SK-N-SH (cell line): ENCODE data around the gene STOML1. TPM values are rescaled to one million over a fixed set of nuclear protein-coding genes. Genes with fewer than 3 reads are reported as not detected.

Experiments
- CTCF ChIA-PET: fragments of 300-600, 350-600 bp; formaldehyde crosslinking; extraction: SDS; loops from one replicate; lab custom pipeline; 2021; lab: Yijun Ruan, JAX
- POLR2A ChIA-PET: fragments of 350-600 bp; sonication (Branson Sonifier 250); formaldehyde crosslinking; extraction: SDS; loops from one replicate; lab custom pipeline; 2020; ENCODE audit warnings: antibody characterized with exemption, inconsistent platforms; lab: Yijun Ruan, JAX
- DNase-seq: peaks from one replicate; pipeline ENCODE4 v3.0.0; 2012
- H2AFZ ChIP-seq: fragments of 200-600 bp; sonication (generic); 2 replicates; pipeline ENCODE4 v1.8.1; 2016; ENCODE audit warnings: antibody characterized with exemption, mild to moderate bottlenecking, low read depth
- H3F3A ChIP-seq: fragments of 200-600 bp; sonication (generic); replicated peaks from 2 replicates; pipeline ENCODE3; 2016; ENCODE audit warnings: antibody characterized with exemption, mild to moderate bottlenecking; ENCODE audit not compliant: insufficient read depth
- H3K27ac ChIP-seq, 2 experiments: fragments of 200-500 bp in 1 of 2; fragments of 200-600 bp in 1 of 2; sonication (Bioruptor generic) in 1 of 2; sonication (generic), shearing (Covaris generic) in 1 of 2; 2 replicates each; pipeline versions ENCODE4 v1.5.1 to v1.6.1; 2014 to 2016; ENCODE audit warnings: low read depth in 2 of 2, inconsistent platforms in 1 of 2, low read length in 1 of 2, mild to moderate bottlenecking in 1 of 2, mixed read lengths in 1 of 2
- H3K27me3 ChIP-seq: fragments of 200-600 bp; sonication (generic), shearing (Covaris generic); 2 replicates; pipeline ENCODE4 v1.6.1; 2016; ENCODE audit warnings: mixed run types; ENCODE audit not compliant: insufficient read depth
- H3K36me3 ChIP-seq, 2 experiments: fragments of 200-500 bp in 1 of 2; fragments of 200-600 bp in 1 of 2; sonication (Bioruptor generic) in 1 of 2; sonication (generic) in 1 of 2; replicated peaks in 1 of 2; 2 replicates each; pipeline versions ENCODE3 to v1.5.1; 2014 to 2016; ENCODE audit warnings: low read length in 1 of 2, mild to moderate bottlenecking in 1 of 2; ENCODE audit not compliant: insufficient read depth in 2 of 2, control insufficient read depth in 1 of 2
- H3K4me1 ChIP-seq, 2 experiments: fragments of 200-500 bp in 1 of 2; fragments of 200-600 bp in 1 of 2; sonication (Bioruptor generic) in 1 of 2; sonication (generic), shearing (Covaris generic) in 1 of 2; 2 replicates each; pipeline versions ENCODE4 v1.5.1 to v1.6.1; 2014 to 2016; ENCODE audit warnings: low read depth in 1 of 2, low read length in 1 of 2, mixed run types in 1 of 2; ENCODE audit not compliant: insufficient read depth in 2 of 2, control insufficient read depth in 1 of 2
- H3K4me2 ChIP-seq: fragments of 200-600 bp; sonication (generic), shearing (Covaris generic); 2 replicates; pipeline ENCODE4 v1.6.1; 2017; ENCODE audit warnings: mixed run types
- H3K4me3 ChIP-seq, 2 experiments: fragments of 200-500 bp in 1 of 2; fragments of 200-600 bp in 1 of 2; sonication (Bioruptor generic) in 1 of 2; sonication (generic), shearing (Covaris generic) in 1 of 2; 2 replicates each; pipeline versions ENCODE4 v1.5.1 to v1.8.1; 2014 to 2016; ENCODE audit warnings: low read depth in 2 of 2, inconsistent platforms in 1 of 2, low read length in 1 of 2, mild to moderate bottlenecking in 1 of 2, mixed read lengths in 1 of 2, moderate library complexity in 1 of 2
- H3K79me2 ChIP-seq: fragments of 200-600 bp; sonication (generic); 2 replicates; pipeline ENCODE4 v1.8.1; 2017; ENCODE audit warnings: mild to moderate bottlenecking; ENCODE audit not compliant: insufficient read depth
- H3K9ac ChIP-seq: fragments of 200-600 bp; sonication (generic); 2 replicates; pipeline ENCODE4 v1.6.1; 2017; ENCODE audit warnings: mixed run types
- H3K9me2 ChIP-seq: fragments of 200-600 bp; sonication (generic); 2 replicates; pipeline ENCODE4 v1.6.1; 2017; ENCODE audit warnings: mixed run types
- H3K9me3 ChIP-seq: fragments of 200-600 bp; sonication (generic); 2 replicates; pipeline ENCODE4 v1.6.1; 2017; ENCODE audit warnings: mixed run types, mild to moderate bottlenecking, moderate library complexity
- H4K20me1 ChIP-seq: fragments of 200-600 bp; sonication (generic); 2 replicates; pipeline ENCODE4 v1.6.1; 2017; ENCODE audit warnings: mild to moderate bottlenecking, mixed run types; ENCODE audit not compliant: insufficient read depth
- CHD2 ChIP-seq: fragments of 150-350 bp; IDR thresholded peaks from 2 replicates; pipeline ENCODE4 v1.6.1; 2018; ENCODE audit warnings: low read length; ENCODE audit not compliant: partially characterized antibody
- EZH2phosphoT487 ChIP-seq: fragments of 200-600 bp; sonication (generic); IDR thresholded peaks from 2 replicates; pipeline ENCODE4 v1.6.1; 2017; ENCODE audit warnings: low read depth, mixed run types, mild to moderate bottlenecking, antibody characterized with exemption, moderate library complexity, borderline replicate concordance
- FOXJ3 ChIP-seq: sonication (generic); formaldehyde crosslinking; IDR thresholded peaks from 2 replicates; pipeline ENCODE4 v1.5.1; 2020; ENCODE audit warnings: mild to moderate bottlenecking, missing genetic modification reagents
- JUND ChIP-seq: IDR thresholded peaks from 2 replicates; pipeline ENCODE4 v1.4.0; 2012
- MEF2A ChIP-seq: IDR thresholded peaks from 2 replicates; pipeline ENCODE4 v1.4.0; 2012; ENCODE audit warnings: low read depth, borderline replicate concordance
- MXI1 ChIP-seq: IDR thresholded peaks from 2 replicates; pipeline ENCODE4 v1.6.1; 2012; ENCODE audit warnings: mild to moderate bottlenecking, low read depth, low read length, improper control_type of control experiment
- NRF1 ChIP-seq: IDR thresholded peaks from 2 replicates; pipeline ENCODE4 v1.6.1; 2012; ENCODE audit warnings: low read depth, mild to moderate bottlenecking, low read length
- PBX3 ChIP-seq: IDR thresholded peaks from 2 replicates; pipeline ENCODE4; 2012
- POLR2AphosphoS5 ChIP-seq: IDR thresholded peaks from 2 replicates; pipeline ENCODE4 v1.6.1; 2012; ENCODE audit warnings: low read depth, low read length
- RXRA ChIP-seq: IDR thresholded peaks from 2 replicates; pipeline ENCODE4 v1.4.0; 2012; ENCODE audit warnings: low read depth, mild to moderate bottlenecking, borderline replicate concordance
- SMC3 ChIP-seq: IDR thresholded peaks from 2 replicates; pipeline ENCODE4 v1.6.1; 2012; ENCODE audit warnings: low read depth, low read length, improper control_type of control experiment
- TCF12 ChIP-seq: IDR thresholded peaks from 2 replicates; pipeline ENCODE4 v1.4.0; 2012
- TEAD4 ChIP-seq: IDR thresholded peaks from 2 replicates; pipeline ENCODE4 v1.4.0; 2012; ENCODE audit warnings: mild to moderate bottlenecking, borderline replicate concordance; ENCODE audit not compliant: insufficient read depth
- WGBS: methylation state at CpG from one replicate; pipeline ENCODE4 v1.1.6; 2017; ENCODE audit warnings: low lambda C conversion rate; 5-methylcytosine and 5-hydroxymethylcytosine counted together
- polyA plus RNA-seq, 3 experiments: library from polyadenylated mRNA; depleted of rRNA; stranded (reverse); fragments of >200 nt; gene quantifications; 2 replicates each; pipeline ENCODE4 v1.2.3, GENCODE V29; 2012
- TF ChIP-seq, protein P1 (sequence below): IDR thresholded peaks from 2 replicates; pipeline ENCODE4 v1.4.0; 2012; ENCODE audit warnings: low read depth

The STOML1 gene
- polyA plus RNA-seq, 1 of the 3 experiments (the other 2 are of a cell fraction) = 20.4 TPM

DNA sequence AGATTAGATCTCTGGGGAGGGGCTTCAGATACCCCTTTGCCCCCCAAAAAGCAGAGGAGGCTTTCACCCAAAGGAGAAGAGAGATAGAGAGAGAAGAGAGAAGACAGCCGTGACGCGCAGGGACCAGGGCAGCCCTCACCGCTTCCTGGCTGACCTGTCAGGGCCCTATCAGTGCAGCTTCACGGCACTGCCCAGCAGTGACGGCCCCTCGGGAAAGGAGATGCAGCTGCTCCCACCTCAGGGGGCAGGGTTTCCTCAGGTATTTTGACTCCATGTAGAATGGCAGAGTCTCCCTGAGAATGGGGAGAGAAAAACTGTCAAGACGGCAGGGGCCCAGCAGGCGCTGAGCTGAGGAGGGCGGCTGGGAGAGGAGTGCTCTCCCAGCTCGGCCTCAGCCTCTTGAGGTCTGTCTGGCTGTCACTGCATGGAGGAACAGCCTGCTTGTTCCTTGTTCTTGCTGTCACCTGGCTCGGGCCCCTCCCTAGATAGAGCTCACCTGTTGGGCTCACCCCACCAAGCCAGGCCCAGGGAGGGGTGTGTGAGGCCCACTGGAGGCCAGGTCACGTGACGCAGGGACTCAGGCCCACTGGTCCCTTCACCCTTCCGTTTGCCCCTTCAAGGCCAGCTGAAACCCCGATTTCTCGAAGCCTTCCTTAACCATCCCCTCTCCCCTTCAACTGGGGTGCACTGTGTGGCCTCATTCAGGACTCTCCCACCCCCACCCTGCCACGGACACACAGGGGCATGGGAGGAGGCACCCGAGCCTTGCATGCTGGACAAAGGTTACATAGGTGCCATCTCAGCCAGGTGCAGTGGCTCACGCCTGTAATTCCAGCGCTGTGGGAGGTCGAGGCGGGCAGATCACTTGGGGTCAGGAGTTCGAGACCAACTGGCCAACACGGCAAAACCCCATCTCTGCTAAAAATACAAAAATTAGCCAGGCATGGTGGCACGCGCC lies 37.6 kb downstream of the STOML1 start:
- Histone ChIP-seq H3K4me3 (no peak overlapping the region), H3K9me3 (no peaks in the 10 kb centered on the region), H3K36me3 (peaks cover 0 to 4% of the 10 kb centered on the region in 2 experiments), H3K9me2 (no peaks in the 10 kb centered on the region)
- ChIA-PET CTCF (interaction anchor here (0.8 to 4.7 kb wide), 8 partner anchors 11 to 368 kb away, joined by 3 to 35 read pairs (median 4); no protein-coding TSS in a partner anchor), POLR2A (no interaction called here)
- WGBS = 97% methylated on average over 26 of the region's 27 CpGs
- TF ChIP-seq TEAD4 (no peak), FOXJ3 (CRISPR knock-in tag) (no peak), RXRA (no peak), POLR2AphosphoS5 (no peak), EZH2phosphoT487 (no peak), TCF12 (no peak), MEF2A (no peak)
- TF ChIP-seq, protein P1, sequence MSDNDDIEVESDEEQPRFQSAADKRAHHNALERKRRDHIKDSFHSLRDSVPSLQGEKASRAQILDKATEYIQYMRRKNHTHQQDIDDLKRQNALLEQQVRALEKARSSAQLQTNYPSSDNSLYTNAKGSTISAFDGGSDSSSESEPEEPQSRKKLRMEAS = no peak
- TF ChIP-seq, all 33 proteins: peak for 0
- Histone ChIP-seq H2AFZ (no peak overlapping the region), H3F3A (peaks cover 32% of the 10 kb centered on the region), H3K27me3 (no peaks in the 10 kb centered on the region), H3K79me2 (no peaks in the 10 kb centered on the region), H3K4me1 (peaks cover 34 to 39% of the 10 kb centered on the region in 2 experiments), H4K20me1 (no peaks in the 10 kb centered on the region), H3K9ac (no peak overlapping the region), H3K27ac (no peak overlapping the region), H3K4me2 (no peak overlapping the region)
- DNase-seq = no peak

DNA sequence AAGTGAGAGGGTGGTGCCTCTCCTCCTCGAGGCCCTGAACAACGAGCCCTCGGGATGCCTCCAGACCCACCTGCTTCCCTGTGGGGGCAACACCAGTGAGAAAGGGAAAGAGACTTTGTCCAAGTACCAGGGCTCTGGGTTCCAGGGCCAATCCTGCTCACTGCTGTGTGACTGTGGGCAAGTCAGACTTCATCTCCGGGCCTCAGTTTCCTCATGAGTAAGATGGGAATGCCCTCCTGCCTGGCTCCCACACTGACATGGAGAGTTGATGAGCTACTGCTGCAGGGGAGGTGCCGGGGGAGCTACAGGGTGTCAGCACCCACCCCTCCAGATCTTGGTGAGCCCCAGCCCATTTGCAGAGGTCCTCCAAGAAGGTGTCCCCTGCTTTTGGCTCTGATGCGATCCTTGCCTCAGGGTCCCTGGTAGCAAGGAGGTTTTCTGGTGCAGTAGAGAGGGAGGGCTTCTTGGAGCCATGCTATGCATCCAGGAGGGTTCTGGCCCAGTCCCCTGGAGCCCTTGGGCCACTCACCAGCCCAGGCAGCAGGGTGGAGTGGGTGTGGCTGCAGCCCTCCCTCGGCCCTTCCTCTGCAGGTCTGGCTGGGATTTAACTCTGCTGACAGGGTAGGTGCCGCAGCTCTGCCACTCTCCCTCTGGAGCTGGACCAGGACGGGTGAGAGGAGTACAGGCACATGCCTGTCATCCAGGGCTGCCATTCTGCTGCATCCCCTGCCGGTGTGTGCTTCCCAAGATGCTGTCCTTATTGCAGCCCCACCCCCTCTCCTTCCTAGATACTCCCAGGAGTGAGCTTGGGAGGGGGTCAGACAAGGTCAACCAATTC lies 39.0 kb downstream of the STOML1 start:
- Histone ChIP-seq H3K9ac (no peak overlapping the region), H4K20me1 (no peaks in the 10 kb centered on the region), H3K9me3 (no peaks in the 10 kb centered on the region), H3K27ac (no peak overlapping the region; a peak in 1 of 4 replicates), H3K27me3 (no peaks in the 10 kb centered on the region), H3K4me3 (no peak overlapping the region), H3K36me3 (peaks cover 0 to 8% of the 10 kb centered on the region in 2 experiments), H3F3A (peaks cover 20% of the 10 kb centered on the region), H3K4me2 (no peak overlapping the region), H3K4me1 (peaks cover 30 to 33% of the 10 kb centered on the region in 2 experiments), H2AFZ (no peak overlapping the region), H3K79me2 (no peaks in the 10 kb centered on the region), H3K9me2 (no peaks in the 10 kb centered on the region)
- WGBS = 94% methylated on average over 6 of the region's 10 CpGs
- TF ChIP-seq CHD2 (no peak), SMC3 (no peak), TEAD4 (no peak), PBX3 (no peak), NRF1 (no peak), FOXJ3 (CRISPR knock-in tag) (no peak), EZH2phosphoT487 (no peak), JUND (no peak), MXI1 (no peak), RXRA (no peak), POLR2AphosphoS5 (no peak)
- peak; percentile 13 for DNase-seq
- CTCF ChIA-PET = interaction anchor here (0.8 to 4.7 kb wide), 3 partner anchors 12 to 46 kb away, joined by 3 to 35 read pairs (median 13); no protein-coding TSS in a partner anchor
- POLR2A ChIA-PET = no interaction called here
